Epithelial cell of proximal tubule (primary cell): ENCODE data around the gene STAMBPL1. TPM values are rescaled to one million over a fixed set of nuclear protein-coding genes. Genes with fewer than 3 reads are reported as not detected.

Experiments
- DNase-seq: peaks from one replicate; pipeline ENCODE4 v3.0.0-alpha.2; 2011; ENCODE audit warnings: low read depth
- H3K4me3 ChIP-seq: 2 replicates; pipeline ENCODE4 v1.5.1; 2011; ENCODE audit warnings: low read depth, mild to moderate bottlenecking, low read length
- CTCF ChIP-seq: conservative IDR thresholded peaks from 2 replicates; pipeline ENCODE4 v1.5.1; 2012; ENCODE audit warnings: low read depth, mild to moderate bottlenecking, low read length
- total RNA-seq: library from RNA; depleted of rRNA; stranded (reverse); fragments of >200 nt; gene quantifications from 2 replicates; pipeline ENCODE4 v1.2.3, GENCODE V29; 2015

The STAMBPL1 gene
- total RNA-seq, 1 donor from 2014 or later = 9.9 TPM

DNA sequence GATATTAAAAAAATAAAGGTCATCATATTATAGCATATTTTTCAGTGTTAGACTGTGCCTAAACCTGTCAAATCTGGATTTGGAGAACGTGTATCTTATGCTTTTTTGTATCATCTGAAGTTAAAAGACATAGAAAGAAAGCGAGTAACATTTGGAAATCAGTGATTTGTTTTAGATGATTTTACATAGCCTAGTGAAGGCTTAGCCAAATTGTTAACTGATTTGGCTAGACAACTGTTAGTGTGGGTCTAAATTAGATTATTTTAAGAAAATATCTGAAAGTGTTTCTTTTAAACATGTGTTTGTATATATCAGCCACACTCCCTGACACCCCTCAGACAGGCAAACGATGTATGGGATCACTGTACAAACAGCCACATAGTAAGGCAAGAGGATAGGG, 36.9 kb downstream of the STAMBPL1 start:
- TF ChIP-seq CTCF = no peak
- no peak overlapping the region for H3K4me3 ChIP-seq
- DNase-seq = no peak

DNA sequence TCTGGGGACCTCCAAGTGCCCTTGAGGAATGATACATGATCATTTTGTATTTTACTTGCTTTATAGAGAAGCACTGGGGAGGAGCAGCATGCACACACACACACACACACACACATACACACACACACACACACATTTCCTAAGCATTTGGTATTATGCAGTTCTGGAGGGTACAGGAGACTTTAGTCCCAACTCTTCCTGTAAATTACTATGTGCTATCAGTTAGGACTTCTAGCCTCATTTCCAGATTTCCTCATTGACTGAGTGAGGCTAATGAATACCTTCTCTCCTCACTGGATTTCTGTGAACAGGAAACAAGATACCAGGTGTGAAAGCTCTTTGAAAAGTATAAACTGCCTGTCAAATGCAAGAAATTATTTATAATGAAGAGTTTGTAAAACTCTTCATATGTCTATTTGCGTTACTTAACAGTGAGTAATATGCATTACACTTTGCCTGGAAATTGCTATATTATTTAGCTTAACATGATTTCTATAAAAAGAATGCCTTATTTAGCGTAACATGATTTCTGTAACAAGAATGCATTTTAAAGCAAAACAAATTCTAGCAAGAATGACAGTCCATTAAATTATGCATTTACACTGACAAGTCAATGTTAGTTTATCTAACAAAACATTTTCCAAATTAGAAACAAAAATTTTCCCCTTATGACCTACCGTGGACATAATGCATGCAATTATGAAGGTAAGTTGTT, 38.3 kb downstream of the STAMBPL1 start:
- no peak for DNase-seq
- TF ChIP-seq CTCF = no peak

GRCh38 chr10:88919041-88919440, 39.0 kb downstream of the STAMBPL1 start:
- no peak for DNase-seq
- no peak for TF ChIP-seq CTCF
- no peak overlapping the region for H3K4me3 ChIP-seq

More for the DNA sequence above, 38.3 kb downstream of the STAMBPL1 start:
- no peak overlapping the region for H3K4me3 ChIP-seq

DNA sequence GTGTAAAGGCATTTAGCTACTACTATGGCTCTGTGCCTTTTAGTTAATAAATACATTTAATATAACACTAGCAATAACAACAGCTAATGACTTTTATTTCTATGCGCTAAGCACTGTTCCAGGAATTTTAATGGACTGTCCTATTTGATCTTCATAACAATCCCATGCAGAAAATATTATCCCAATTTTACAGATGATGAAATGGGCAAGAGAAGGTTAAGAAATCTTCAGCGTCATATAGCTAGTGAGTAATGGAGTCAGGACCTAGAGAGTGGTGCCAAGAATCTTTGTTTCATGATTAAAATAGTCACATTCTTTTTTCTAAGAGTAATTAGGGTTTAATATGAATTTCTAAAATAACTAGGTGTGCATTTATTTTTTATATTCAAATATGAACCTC, 40.2 kb downstream of the STAMBPL1 start:
- no peak overlapping the region for H3K4me3 ChIP-seq
- DNase-seq = no peak
- TF ChIP-seq CTCF = no peak

DNA sequence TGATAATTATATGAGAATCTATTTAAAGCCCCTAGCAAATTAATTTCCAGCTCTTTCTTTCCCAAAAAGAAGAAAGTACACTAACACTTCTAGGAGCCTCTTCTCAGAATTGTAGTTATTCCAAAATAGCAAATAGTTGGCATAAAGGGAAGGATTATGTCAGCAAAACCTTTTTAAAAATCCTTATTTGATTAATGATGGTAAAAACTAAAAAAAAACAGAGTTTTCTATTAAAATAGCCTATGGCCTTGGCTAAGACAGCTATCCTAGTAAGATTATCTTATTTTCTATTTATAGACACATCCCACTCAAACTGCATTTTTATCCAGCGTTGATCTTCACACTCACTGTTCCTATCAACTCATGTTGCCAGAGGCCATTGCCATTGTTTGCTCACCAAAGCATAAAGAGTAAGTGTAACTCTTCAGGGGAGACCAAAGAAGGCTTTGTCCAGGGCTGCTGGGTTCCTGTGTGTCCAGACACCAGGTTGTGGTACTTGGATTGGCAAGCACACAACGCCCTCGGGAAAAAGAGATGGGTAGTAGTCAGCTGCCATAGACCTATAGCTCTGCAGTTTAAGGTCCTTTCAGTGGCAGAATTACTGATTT, 41.0 kb downstream of the STAMBPL1 start:
- TF ChIP-seq CTCF = no peak
- no peak overlapping the region for H3K4me3 ChIP-seq
- DNase-seq = no peak

DNA sequence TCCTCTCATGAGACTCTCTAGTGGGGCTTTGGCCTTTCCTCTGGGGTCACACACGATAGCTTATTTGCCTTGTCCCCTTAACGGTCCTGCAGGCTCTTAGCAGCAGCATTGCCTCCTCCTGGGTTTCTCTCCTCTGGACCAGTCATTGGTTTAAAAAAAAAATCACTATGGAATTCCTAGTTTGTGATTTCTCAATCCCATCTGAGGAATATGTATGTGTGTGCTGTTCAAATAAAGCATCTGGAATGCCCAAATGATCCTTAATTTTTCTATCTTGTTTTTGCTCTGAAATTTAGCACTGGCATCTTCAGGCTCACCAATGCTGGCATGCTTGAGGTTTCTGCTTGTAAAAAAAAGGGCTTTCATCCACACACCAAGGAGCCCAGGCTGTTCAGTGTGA, 42.0 kb downstream of the STAMBPL1 start:
- H3K4me3 ChIP-seq = no peak overlapping the region
- no peak for TF ChIP-seq CTCF
- no peak for DNase-seq

GRCh38 chr10:88923520-88923919, 43.5 kb downstream of the STAMBPL1 start:
- no peak overlapping the region for H3K4me3 ChIP-seq
- no peak for TF ChIP-seq CTCF
- no peak for DNase-seq
